HG03045 (cell line): ENCODE measurements around the gene ERICH3.

Source experiments
- ATAC-seq: cut with Tn5 transposase; IDR thresholded peaks from one replicate; pipeline ENCODE4 v1.9.1; 2021; ENCODE audit warnings: mild to moderate bottlenecking, moderate library complexity; ENCODE audit not compliant: unreplicated experiment

The ERICH3 gene

DNA sequence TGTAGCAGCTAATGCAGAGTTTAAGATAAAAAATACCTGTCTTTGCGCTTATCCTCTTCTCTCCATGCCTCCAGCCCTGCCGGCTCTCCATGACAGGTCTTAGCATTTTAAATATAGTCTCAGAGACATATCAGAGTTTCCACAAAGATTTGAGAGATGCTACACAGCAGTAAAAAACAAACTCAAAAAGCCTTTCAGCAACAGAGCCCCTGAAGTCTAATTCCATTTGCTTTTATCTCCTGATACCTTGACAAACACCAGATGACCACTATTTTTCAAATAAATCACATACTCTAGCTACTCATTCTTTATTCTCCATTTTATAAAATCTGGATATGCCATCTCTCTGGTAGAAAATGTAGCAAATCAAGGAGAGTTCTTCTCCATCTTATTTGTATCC, 81.6 kb downstream of the ERICH3 start:
- no peak for ATAC-seq

DNA sequence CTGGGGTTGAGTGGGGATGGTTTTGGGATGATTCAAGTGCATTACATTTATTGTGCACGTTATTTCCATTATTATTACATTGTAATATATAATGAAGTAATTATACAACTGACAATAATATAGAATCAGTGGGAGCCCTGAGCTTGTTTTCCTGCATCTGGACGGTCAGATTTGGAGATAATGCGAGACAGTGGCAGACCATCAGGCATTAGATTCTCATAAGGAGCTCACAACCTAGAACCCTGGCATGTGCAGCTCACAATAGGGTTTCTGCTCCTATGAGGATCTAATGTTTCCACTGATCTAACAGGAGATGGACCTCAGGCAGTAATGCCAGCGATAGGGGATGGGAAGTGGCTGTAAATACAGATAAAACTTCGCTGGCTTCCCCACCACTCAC, 83.3 kb downstream of the ERICH3 start:
- ATAC-seq = no peak

DNA sequence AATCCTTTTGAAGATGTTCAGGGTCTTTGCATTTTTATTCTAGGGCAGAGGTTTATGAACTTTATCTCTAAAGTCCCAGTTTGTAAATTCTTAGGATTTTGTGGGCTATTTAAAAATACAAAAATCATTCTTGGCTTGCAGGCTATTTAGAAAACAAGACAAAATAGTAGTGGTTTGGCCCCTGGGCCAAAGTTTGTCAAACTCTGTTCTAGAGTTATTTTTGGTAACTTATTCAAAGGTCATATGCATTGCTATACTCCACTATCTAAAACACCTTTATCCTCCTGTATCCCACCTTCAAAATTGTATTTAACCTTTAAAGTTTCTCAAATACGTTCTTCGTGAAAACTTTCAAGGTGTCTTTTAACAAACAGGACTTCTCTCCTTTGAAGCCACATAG, 85.7 kb downstream of the ERICH3 start:
- no peak for ATAC-seq

DNA sequence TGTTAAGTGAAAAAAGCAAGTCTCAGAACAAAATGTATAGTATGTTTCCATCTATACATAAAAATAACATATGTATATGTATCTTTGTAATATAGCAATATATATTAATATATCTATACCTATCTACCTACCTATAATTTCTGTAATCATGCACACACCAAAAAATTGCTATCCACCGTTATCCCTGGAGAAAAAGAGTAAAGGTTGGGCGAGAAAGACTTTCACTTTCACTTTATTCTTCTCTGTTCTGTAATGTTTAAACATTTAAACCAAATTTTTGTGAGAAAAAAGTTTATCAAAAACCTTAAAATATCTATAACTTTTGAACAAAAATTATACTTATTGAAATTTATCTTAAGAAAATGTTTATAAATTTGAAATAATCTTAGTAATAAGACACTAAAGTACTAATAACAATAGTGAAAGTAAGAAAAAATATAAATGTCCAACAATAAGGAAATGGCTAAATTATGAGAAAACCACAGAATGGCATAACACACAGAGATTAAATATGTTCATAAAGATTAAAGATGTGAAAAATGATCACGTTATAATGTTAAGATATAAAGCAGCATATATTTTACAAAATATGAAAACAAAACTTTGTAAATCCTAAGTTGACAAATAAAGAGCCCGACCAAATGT, 87.2 kb downstream of the ERICH3 start:
- no peak for ATAC-seq

DNA sequence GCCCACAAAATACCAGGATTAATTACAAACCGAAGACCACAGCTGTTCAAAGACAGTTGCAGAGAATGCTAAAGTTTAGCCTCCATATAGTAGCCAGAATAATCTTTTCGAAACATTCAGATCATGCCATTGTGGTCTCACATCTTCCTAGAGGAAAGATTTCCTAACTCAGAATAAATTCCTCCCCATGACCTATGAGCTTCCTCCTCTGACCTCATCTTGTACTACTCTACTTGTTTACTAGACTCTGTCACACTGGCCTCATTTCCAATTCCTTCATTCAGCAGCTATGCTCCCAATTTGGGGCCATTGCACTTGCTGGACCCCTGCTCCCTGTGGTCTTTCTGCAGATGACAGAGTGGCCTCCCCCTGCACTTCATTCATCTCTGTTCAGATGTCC, 89.4 kb downstream of the ERICH3 start:
- ATAC-seq = no peak

DNA sequence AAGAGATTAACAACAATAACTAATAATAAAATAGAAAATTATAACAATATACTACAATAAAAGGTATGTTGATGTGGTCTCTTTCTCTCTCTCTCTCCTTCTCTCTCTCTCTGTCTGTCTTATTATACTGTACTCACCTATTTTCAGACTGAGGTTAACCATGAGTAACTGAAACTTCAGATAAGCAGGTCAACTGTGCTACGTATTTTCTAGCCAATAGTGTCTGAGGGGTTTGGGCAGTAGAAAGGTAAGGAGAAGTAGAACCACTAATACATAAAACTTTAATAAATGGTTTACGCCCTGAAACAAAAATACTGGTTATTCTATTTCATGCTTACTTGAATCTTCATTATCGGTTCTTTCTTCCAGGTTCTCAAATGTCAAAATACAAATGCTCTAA, 90.2 kb downstream of the ERICH3 start:
- ATAC-seq = no peak

DNA sequence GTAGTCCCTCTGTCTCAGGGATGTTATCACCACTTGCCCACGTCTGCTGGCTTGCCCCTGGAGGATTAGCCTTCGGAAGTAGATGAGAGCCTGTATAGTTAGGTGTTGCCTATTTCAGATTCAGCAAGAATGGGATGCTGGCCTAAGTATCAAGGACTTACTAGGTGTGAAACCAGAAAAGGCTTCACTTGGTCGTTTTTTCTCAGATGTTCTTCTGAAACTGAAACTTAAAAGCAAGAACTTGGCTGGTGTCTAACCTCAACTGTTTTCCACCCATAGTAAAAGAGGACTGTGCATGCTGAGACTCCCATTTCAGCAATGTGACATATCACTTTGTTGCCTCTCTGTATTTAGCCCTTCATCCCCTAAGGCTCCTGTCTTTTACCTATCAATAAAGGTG, 94.2 kb downstream of the ERICH3 start:
- peak; percentile 100 for ATAC-seq

DNA sequence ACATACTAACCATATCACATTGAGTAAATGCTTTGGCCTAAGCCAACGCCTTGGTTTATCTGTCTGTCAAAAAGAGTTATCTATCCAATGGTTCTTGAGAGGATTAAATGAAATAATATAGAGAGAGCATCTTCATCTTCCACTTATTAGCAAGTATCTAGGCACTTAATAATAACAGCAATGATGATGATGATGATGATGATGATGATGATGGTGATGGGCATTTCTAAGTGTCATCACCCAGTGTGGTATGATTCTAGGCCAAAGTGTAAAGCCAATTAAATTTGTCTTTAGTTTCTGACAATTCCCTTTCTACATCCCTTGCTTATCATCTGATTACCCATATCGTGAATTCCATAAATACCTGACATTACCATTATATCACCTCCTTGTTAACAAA, 95.5 kb downstream of the ERICH3 start:
- no peak for ATAC-seq

DNA sequence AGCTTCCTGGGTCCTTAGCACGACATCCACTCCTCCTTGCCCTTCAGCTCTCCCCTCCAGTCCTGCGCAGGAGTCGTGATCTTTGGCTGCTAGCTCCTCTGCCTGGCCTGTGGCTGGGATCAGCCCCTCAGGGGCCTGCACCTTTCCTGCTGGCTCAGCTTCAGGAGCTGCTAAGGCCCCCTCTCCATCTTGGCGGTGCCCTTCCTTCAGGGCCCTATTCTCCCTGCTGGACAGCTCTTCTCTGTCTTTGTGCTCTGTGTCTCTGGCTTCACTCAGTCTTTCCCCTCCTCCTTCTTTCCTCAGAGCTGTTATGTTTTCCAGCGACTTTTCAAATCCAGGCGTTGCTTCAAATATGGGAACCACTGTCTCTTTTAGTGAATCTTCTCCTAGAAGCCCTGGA, 101.7 kb downstream of the ERICH3 start:
- no peak for ATAC-seq

DNA sequence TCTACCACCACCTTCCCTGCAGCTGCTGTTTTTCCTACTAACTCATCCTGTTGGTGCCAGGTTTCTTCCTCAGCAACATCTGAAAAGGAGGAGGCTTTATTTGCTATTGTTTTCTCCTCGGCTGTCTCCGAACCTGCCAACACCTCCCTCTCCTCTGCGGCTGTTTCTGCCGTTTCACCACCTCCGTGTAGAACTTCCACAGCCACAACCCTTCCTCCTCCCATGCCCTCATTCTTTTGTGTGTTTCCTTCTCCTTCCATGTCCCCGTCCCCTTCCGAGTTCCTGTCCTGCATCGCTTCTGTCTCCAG, 102.1 kb downstream of the ERICH3 start:
- ATAC-seq = no peak

DNA sequence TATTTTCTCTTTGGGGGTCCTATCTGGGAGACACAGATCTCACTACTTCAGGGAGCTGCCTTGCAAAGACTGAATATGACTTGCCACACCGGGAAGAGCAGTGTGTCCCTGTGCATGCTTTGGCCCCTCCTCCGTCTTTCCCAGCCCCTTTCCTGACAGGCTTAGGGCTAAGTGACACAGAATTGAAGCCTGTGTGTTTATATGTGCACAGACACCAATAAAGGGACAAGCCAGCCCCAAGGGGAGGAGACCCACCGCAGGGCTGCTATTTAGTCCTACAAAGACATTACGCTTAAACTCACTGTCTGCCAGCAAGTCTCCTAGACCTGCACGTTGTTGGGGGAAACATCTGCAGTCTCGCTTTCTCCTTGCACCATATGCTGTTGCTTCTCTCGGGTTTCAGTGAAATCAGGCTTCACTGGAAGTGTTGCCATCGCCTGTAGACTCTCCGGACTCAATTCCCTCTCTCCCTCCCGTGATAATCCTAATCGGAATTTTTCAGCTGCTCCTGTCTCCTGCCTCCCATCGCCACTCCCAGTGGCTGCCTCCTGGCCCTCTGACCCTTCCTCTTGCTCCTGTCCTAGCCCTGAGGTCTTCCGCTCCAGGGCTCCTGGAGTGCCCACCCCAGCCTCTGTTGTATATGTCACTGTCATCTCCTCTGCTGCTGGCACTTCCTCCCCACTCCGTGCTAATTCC, 102.6 kb downstream of the ERICH3 start:
- ATAC-seq = no peak

DNA sequence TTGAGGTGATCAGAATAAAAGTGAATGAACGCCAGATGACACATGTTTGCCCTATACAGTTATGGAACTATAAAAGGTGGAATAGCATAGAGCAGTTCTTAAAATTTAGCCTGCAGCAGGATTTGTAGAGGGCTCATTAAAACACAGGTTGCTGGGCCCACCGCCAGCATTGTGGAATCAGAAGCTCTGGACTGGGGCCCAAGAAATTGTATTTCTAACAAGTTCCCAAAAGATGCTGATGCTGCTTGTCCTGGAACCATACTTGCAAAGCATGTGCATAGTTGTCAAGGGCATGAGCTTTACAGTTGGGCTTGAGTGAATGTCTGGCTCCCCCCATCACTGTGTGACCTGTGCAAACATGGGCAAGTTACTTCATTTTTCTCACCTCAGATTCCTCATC, 123.7 kb downstream of the ERICH3 start:
- ATAC-seq = no peak

DNA sequence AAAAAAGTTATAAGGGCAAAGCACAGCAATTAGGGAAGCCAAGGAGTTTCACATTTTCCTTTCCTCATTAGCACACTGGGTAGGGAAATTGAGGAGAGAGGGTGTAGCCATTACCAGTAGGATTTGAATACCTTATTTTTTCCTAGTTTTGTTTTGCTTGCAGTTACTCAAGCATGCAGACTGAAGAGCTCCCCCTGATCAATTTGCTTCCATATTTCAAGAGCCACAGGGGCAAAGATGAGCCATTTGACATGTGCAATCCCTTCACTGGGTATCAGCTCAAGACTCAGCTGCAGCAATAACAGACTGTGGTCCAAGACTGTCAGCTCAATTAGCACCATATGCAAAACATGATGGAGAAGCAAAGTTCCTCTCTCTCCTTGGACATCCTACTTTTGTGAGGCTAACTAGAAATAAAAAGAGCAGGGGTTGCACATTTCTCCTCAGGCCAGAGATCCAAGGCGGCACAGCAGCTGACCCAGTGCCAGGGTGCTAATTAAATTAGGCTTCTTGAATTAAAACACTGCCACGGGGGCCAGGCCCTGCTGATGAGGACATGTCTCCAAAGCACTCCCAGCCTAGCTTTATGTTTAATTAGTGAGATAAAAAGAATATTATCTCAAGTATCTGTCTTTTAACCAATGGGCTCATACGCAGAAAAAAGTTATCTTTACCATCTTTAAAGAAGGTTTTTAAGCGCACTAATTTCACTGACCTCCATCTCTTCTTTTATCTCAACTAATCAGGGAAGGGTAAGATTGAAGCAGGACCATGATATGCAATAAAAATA, 124.4 kb downstream of the ERICH3 start:
- ATAC-seq = no peak

DNA sequence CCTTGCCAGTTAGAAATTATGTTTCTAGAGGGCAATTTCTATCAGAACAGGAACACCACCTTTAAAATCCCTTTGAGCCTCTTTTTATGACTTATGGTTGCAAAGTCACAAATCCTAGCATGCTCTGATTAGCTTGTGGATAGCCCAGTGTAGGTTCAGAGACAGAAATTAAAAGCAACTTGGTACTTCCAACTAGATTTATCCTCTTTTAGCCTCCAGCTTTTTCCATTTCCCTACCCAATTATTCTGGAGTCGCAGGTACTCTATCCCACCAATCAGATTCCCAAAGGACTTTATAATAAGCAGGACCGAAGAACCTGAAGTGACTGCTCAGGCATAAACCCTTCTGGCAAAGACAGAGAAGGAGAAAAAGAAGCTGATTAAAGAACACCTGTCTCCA, 127.8 kb downstream of the ERICH3 start:
- no peak for ATAC-seq

DNA sequence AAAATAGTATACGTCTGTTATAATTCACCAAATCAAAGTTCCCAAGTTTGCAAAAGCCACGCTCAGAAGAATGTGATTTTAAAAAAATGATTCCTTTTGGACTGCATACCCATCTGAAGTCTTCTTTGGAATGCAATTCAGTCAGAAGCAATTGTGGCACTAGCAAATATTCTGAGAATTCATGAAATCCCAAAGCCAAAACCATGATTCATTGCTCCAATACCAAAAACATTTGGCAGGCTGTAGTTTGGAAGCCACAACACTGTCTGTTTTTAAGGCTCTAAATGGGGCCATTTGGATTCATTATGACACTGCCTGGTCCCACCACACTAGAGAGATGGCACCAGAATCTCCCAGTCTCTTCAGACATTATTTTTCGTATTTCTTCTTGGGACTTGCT, 139.4 kb downstream of the ERICH3 start:
- no peak for ATAC-seq

DNA sequence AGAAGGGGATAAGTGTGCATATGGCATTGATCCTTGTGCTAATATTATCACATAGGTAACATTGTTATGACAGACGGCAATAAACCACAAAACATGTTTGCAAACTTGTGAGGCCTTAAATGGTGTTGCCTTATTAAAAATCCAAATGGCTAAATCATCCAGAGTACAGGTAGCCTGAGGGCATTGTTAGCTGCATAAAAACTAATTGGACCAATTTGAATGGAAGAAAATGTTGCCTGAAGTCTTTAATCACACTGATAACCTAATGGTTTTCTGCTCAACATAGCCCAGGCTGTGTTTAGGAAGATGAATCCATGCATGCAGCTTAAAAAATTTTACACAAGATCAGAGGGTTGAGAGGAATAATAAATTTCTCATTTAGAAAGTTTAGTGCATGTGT, 141.8 kb downstream of the ERICH3 start:
- ATAC-seq = no peak

DNA sequence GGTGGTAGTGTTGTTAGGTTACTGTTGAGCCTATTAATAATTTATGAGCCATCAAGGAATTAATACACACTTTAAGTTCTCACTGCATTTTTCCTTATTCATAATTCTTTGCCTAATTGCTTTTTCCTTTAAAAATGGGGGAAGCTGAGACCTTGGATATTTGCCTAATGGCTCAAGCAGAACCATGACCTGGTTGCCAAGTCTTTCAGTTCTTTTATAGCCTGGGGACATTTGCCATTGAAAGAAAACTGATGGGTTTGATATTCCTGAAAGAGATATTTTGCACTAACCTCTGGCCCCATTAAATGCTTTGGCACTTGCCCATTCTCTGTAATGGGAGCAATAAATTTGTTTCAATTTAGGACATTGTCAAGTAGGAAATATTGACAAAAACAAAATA, 142.7 kb downstream of the ERICH3 start:
- no peak for ATAC-seq

DNA sequence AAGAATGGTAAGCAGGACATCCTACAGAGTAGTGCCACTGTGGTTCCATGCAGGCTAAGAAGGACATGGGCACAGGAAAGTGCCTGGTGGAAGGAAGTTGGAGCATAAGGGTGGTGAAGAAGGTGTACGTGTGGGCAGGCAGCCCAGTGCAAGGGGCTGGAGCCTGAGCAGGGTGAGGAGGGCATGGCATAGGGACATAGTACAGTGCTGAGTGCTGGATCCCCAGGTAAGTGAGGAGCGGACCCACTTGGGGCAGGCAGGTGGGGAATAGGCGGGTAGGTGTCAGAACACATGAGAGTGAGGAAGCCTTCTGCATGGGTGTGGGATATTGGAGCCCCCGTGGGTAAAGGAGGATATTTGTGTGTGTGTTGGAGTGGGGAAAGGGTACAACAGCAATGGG, 145.5 kb downstream of the ERICH3 start:
- ATAC-seq = no peak

DNA sequence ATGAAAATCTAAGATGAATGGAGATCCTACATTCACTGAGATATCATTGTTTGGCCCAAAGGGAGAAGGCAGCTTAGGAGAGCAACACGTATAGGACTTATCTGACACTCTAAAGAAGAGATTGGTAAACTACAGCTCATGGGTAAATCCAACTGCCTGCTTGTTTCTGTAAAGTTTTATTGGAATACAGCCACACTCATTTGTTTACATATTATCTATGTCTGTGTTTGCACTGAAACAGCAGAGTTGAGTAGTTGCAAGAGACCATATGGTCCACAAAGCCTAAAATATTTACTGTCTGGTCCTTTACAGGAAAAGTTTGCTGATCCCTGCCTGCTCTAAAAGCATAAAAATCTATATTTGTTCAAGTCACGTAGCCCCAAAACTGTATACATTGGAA, 146.9 kb downstream of the ERICH3 start:
- ATAC-seq = no peak

DNA sequence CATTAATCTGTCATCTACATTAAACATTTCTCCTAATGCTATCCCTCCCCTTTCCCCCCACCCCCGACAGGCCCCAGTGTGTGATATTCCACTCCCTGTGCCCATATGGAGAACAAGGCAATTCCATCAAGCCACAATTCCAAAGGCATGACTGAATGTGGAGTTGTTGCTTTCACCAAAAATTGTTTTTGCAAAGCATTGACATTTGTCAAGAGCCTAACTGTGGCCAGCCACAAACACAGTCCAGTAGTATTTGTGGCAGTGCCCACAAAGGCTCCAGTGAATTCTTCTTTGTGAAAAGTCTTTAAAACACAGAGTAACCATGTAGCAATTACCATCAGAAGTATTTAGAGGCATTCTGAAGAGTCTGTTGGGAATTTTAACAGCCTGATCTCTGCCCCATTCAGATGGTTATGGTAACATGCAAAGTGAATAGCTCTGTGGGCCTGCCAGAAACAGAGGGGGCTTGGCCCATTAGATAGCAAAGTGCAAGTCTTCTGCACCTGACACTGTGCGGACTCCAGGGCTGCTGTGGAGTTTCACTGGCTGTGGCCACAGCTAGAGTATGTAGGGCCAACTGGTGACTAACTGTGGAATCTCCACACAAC, 149.6 kb downstream of the ERICH3 start:
- ATAC-seq = no peak

DNA sequence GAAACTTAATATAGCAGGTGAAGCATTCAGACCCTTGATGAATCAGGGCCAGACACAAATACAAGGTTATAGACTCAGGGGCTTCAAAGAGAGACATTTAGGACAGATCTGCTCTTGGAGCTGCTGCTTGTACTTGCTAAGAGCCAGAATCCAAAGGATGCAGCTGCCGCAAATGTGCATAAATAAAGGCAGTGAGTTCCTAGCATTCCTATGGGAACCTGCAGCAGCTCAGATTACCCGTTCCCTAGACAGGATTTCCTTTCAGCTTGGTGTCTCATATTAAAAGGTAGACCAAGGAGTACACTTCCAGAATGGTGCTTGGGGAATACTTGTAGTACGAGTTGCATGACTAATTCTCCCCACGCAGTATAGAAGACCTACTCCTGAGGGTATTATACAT, 151.4 kb downstream of the ERICH3 start:
- ATAC-seq = no peak
